Hepatocyte (in vitro differentiated cells): Measurements from ENCODE around the gene SPATS2.

Experiments used
- EZH2 ChIP-seq: fragments of 200-600 bp; sonication (generic); IDR thresholded peaks from 2 replicates; pipeline ENCODE4 v1.6.1; 2016; ENCODE audit warnings: antibody characterized with exemption, mild to moderate bottlenecking, borderline replicate concordance
- EZH2phosphoT487 ChIP-seq: fragments of 200-600 bp; sonication (generic); IDR thresholded peaks from one replicate; pipeline ENCODE4 v1.6.1; 2018; ENCODE audit warnings: antibody characterized with exemption, mild to moderate bottlenecking, low read depth, moderate library complexity; ENCODE audit not compliant: unreplicated experiment, severe bottlenecking
- TF ChIP-seq, protein P1 (sequence below): fragments of 200-600 bp; sonication (generic); IDR thresholded peaks from 2 replicates; pipeline ENCODE4 v1.5.1; 2016; ENCODE audit warnings: antibody characterized with exemption, mild to moderate bottlenecking; ENCODE audit not compliant: poor library complexity

DNA sequence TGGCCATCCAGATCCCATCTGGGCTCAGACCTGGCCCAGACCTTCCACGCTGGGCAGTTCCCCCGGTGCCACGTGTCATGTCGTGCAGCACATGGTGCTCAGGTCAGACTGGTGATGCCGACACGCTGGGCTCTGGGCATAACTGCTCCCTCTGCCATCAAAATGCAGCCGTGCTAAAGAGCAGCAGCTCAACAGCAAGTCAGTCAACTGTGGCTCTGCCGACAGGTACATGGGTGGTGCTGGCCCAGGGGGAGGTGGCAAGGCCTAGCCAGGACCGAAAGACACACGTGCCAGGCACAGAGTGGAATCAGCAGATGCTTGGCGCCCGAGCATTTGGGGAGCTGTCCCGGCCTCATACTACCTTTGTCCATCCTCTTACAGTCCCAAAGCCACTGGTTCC lies 199.1 kb downstream of the SPATS2 start:
- no peak for TF ChIP-seq EZH2
- TF ChIP-seq, protein P1, sequence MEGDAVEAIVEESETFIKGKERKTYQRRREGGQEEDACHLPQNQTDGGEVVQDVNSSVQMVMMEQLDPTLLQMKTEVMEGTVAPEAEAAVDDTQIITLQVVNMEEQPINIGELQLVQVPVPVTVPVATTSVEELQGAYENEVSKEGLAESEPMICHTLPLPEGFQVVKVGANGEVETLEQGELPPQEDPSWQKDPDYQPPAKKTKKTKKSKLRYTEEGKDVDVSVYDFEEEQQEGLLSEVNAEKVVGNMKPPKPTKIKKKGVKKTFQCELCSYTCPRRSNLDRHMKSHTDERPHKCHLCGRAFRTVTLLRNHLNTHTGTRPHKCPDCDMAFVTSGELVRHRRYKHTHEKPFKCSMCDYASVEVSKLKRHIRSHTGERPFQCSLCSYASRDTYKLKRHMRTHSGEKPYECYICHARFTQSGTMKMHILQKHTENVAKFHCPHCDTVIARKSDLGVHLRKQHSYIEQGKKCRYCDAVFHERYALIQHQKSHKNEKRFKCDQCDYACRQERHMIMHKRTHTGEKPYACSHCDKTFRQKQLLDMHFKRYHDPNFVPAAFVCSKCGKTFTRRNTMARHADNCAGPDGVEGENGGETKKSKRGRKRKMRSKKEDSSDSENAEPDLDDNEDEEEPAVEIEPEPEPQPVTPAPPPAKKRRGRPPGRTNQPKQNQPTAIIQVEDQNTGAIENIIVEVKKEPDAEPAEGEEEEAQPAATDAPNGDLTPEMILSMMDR: no peak
- no peak for TF ChIP-seq EZH2phosphoT487
